T-helper 2 cell treated with Interferon-gamma antibody and Interleukin-4, amounts not matched to agents 5 μg/mL and 100 μg/mL, for 36 hours (primary cell): ENCODE measurements around the gene UQCRC1.

Source experiments
- DNase-seq: peaks from one replicate; pipeline ENCODE4 v3.0.0; 2021; ENCODE audit warnings: low spot score
- H3K27ac Mint-ChIP-seq: one replicate; pipeline ENCODE4 v1.8.0; 2021; ENCODE audit warnings: mild to moderate bottlenecking, mixed read lengths
- H3K27me3 Mint-ChIP-seq: one replicate; pipeline ENCODE4 v1.8.0; 2021; ENCODE audit warnings: low read depth, mixed read lengths
- H3K36me3 Mint-ChIP-seq: one replicate; pipeline ENCODE4 v1.8.0; 2021; ENCODE audit warnings: low read depth, mixed read lengths
- H3K4me1 Mint-ChIP-seq: one replicate; pipeline ENCODE4 v1.8.0; 2021; ENCODE audit warnings: low read depth, mixed read lengths
- H3K4me3 Mint-ChIP-seq: one replicate; pipeline ENCODE4 v1.8.0; 2022; ENCODE audit warnings: mild to moderate bottlenecking, moderate library complexity, mixed read lengths
- H3K9me3 Mint-ChIP-seq: one replicate; pipeline ENCODE4 v1.8.0; 2021; ENCODE audit warnings: mixed read lengths

Gene UQCRC1

GRCh38 chr3:48609088-48610005 is at the start of gene UQCRC1:
TSS of gene UQCRC1 (minus strand) at chr3:48609646. CDS start at chr3:48609620, 26 bp downstream.
- Mint-ChIP-seq H3K4me1 (peaks cover 30% of the 10 kb centered on the region), H3K4me3 (peak within 1 kb of the TSS; percentile 99), H3K9me3 (no peaks in the 10 kb centered on the region), H3K36me3 (peaks cover 34% of the 10 kb centered on the region), H3K27me3 (no peaks in the 10 kb centered on the region), H3K27ac (peak within 1 kb of the TSS; percentile 98)
- DNase-seq, result peak; percentile 95

GRCh38 chr3:48656841-48657281 is 47.4 kb upstream of the UQCRC1 start:
- H3K4me1 Mint-ChIP-seq, result peaks cover 10% of the 10 kb centered on the region
- peak; percentile 33 for DNase-seq

DNA sequence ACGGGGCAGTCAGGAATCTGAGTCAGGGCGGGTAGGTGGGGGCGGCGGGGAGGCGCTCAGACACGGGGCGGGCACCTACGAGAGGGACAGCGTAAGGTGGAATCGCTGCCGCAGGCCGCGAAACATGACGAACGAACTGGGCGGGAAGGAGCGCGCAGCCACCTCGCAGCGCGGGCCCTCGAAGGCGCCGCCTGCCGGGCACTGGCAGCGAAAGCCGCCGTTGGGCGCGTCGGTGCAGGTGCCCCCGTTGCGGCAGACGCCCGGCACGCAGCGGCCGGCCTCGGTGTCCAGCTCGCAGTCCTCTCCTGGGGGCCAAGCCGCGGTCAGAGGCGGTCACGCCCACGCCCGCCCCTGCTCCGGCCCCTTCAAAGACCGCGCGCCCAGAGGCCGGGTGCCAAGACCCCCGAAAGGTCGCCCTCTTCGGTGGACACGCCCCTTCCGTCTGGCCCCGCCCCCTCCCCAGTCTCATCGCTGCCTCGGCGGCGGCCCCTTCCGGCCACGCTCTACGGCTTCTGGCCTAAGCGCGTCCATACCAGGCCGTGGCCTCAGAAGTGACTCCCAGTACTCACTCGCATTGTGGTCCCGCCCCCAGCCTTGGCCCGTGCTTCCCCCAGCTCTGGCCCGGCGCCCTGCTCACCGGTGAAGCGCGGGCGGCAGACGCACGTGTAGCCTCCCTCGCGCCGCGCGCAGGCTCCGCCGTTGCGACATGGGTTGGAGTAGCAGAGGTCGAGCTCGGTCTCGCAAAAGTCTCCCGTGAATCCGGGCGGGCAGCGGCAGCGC is 46.8 kb upstream of the UQCRC1 start:
- H3K4me3 Mint-ChIP-seq, result peak overlapping the region; percentile 75
- peaks cover 10% of the 10 kb centered on the region for H3K4me1 Mint-ChIP-seq
- H3K27ac Mint-ChIP-seq, result peak overlapping the region; percentile 87
- no peaks in the 10 kb centered on the region for H3K9me3 Mint-ChIP-seq
- DNase-seq, result peak; percentile 89
- H3K27me3 Mint-ChIP-seq, result peaks cover 3% of the 10 kb centered on the region
- H3K36me3 Mint-ChIP-seq, result peaks cover 6% of the 10 kb centered on the region

More at GRCh38 chr3:48656841-48657281, 47.4 kb upstream of the UQCRC1 start:
- Mint-ChIP-seq H3K9me3 (no peaks in the 10 kb centered on the region), H3K4me3 (peak overlapping the region; percentile 73), H3K27ac (peak overlapping the region; percentile 80), H3K36me3 (peaks cover 6% of the 10 kb centered on the region), H3K27me3 (peaks cover 5% of the 10 kb centered on the region)

GRCh38 chr3:48655606-48656005 is 46.2 kb upstream of the UQCRC1 start:
- Mint-ChIP-seq H3K27ac (peak overlapping the region; percentile 87), H3K4me1 (peaks cover 10% of the 10 kb centered on the region), H3K9me3 (no peaks in the 10 kb centered on the region), H3K36me3 (peaks cover 6% of the 10 kb centered on the region), H3K4me3 (peak overlapping the region; percentile 75), H3K27me3 (peaks cover 3% of the 10 kb centered on the region)
- DNase-seq, result peak; percentile 62

GRCh38 chr3:48655063-48655462 is 45.6 kb upstream of the UQCRC1 start:
- Mint-ChIP-seq H3K27me3 (peaks cover 3% of the 10 kb centered on the region), H3K27ac (peak overlapping the region; percentile 87), H3K4me3 (peak overlapping the region; percentile 75), H3K36me3 (peaks cover 6% of the 10 kb centered on the region), H3K9me3 (no peaks in the 10 kb centered on the region), H3K4me1 (peaks cover 10% of the 10 kb centered on the region)
- no peak for DNase-seq

GRCh38 chr3:48652923-48653715 is 43.7 kb upstream of the UQCRC1 start:
- Mint-ChIP-seq H3K9me3 (no peaks in the 10 kb centered on the region), H3K36me3 (peaks cover 6% of the 10 kb centered on the region), H3K4me1 (peaks cover 10% of the 10 kb centered on the region), H3K4me3 (no peak overlapping the region), H3K27ac (peak overlapping the region; percentile 54), H3K27me3 (no peaks in the 10 kb centered on the region)
- no peak for DNase-seq

GRCh38 chr3:48651771-48652170 is 42.3 kb upstream of the UQCRC1 start:
- no peaks in the 10 kb centered on the region for H3K9me3 Mint-ChIP-seq
- H3K36me3 Mint-ChIP-seq, result peaks cover 6% of the 10 kb centered on the region
- DNase-seq, result no peak
- H3K4me1 Mint-ChIP-seq, result peaks cover 10% of the 10 kb centered on the region
- H3K27ac Mint-ChIP-seq, result no peak overlapping the region
- H3K4me3 Mint-ChIP-seq, result no peak overlapping the region
- H3K27me3 Mint-ChIP-seq, result no peaks in the 10 kb centered on the region

DNA sequence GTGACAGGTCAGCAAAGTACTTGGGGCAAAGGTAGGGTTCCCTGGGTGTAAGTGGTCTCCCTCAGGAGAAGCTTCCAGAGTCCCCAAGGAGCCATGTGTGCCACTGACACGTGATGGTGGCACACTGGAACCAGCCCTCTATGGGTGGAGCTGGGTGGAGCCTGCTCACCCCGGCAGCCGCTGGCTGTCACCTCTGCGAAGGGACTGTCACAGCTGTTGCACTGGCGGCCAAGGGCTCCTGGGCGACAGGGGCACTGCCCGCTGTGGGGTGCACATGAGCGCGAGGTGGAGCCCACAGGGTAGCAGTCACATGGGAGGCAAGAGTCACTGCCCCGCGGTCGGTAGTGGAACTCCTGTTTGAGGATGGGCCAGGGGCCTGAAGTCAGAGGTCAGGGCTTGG is 41.3 kb upstream of the UQCRC1 start:
- no peaks in the 10 kb centered on the region for H3K27me3 Mint-ChIP-seq
- no peak overlapping the region for H3K4me3 Mint-ChIP-seq
- H3K4me1 Mint-ChIP-seq, result peaks cover 8% of the 10 kb centered on the region
- H3K36me3 Mint-ChIP-seq, result peaks cover 6% of the 10 kb centered on the region
- H3K9me3 Mint-ChIP-seq, result no peaks in the 10 kb centered on the region
- no peak overlapping the region for H3K27ac Mint-ChIP-seq
- no peak for DNase-seq

DNA sequence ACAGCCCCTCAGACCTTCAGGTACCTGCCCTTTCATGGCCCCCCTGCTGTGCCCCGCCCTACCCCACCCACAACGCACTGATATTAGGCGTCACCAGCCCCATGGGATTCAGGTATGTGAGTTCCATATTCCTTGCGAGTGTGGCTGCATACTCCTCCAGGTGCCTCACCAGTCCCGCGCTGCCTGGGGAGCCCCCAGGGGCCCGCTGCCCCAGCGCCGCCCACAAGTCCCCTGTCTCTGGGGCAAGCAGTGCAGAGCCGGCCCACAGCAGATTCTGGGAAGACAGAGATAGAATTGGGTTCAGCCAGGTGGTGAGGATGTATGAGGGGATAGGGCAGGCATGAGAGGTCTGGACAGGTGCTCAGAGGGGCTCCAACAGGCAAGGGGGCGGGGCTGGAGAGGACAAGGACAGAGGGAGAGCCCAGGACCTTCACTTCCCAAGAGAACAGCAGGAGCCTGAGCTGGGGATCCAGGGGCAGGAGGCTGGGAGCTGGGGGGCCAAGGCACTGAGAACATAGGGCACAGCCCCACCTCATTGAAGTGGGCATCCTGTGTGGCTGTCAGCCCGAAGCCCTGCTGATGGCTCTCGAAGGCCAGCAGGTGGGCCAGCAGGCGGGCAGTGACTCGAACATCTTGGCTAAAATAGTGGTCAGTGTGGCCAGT is 38.9 kb upstream of the UQCRC1 start:
- Mint-ChIP-seq H3K27me3 (no peaks in the 10 kb centered on the region), H3K4me3 (no peak overlapping the region), H3K27ac (no peak overlapping the region), H3K36me3 (no peaks in the 10 kb centered on the region), H3K4me1 (no peaks in the 10 kb centered on the region), H3K9me3 (no peaks in the 10 kb centered on the region)
- no peak for DNase-seq

- no peaks in the 10 kb centered on the region for H3K27me3 Mint-ChIP-seq
- H3K4me1 Mint-ChIP-seq, result no peaks in the 10 kb centered on the region
- no peak for DNase-seq
- H3K9me3 Mint-ChIP-seq, result no peaks in the 10 kb centered on the region
- H3K36me3 Mint-ChIP-seq, result no peaks in the 10 kb centered on the region
- H3K27ac Mint-ChIP-seq, result no peak overlapping the region
- no peak overlapping the region for H3K4me3 Mint-ChIP-seq
These were observed 38.3 kb upstream of the UQCRC1 start for GRCh38 chr3:48647714-48648113.

DNA sequence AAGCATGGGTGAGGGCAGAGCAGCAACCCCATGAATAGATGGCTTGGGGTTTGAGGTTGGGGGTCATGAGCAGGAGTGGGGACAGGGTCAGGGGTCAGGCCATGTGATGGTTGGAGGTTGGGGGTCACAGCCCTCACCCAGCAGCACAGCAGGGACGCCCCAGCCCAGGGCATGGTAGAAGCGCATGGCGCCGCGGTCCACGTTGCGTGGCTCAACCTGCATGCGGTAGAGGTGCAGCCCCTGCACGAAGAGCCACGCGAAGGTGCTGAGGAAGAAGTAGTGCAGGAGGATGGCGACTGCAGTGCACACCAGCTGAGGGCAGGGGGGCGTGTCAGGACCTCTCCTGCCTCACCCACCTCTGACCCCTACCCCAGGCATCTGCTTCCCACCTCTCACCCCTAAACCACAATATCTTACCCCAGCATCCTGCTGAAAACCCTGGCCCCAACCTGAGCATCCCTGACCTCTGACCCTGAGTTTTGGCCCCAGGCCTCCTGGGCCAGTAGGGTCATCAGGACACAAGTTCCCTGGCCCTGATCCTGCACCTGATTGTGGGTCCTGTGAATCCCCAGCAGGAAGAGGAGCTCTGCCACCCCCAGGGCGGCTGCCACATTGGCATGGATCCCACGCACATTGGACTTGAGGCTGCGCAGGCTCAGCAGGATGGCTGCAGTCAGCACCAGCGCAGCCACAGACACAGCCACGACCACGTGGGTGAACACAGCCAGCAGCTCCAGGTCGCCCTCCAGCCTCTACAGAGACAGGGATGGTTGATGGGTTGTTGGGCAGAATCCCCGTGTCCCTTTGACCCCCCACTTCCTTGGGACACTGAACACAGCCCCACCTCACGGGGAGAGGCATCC is 35.7 kb upstream of the UQCRC1 start:
- Mint-ChIP-seq H3K36me3 (no peaks in the 10 kb centered on the region), H3K4me3 (no peak overlapping the region), H3K4me1 (no peaks in the 10 kb centered on the region), H3K27ac (no peak overlapping the region), H3K27me3 (no peaks in the 10 kb centered on the region), H3K9me3 (no peaks in the 10 kb centered on the region)
- DNase-seq, result no peak

- Mint-ChIP-seq H3K27me3 (no peaks in the 10 kb centered on the region), H3K36me3 (no peaks in the 10 kb centered on the region), H3K9me3 (no peaks in the 10 kb centered on the region), H3K27ac (no peak overlapping the region), H3K4me1 (no peaks in the 10 kb centered on the region), H3K4me3 (no peak overlapping the region)
- DNase-seq, result no peak
These were observed 33.2 kb upstream of the UQCRC1 start for GRCh38 chr3:48642605-48643004.
